ENCODE results near the gene MAGEB3. TPM values are rescaled to one million over a fixed set of nuclear protein-coding genes. Genes with fewer than 3 reads are reported as not detected.

MAGEB3 gene
- polyA plus RNA-seq, 1 donor (not counting 4 experiments of a cell fraction or from before 2014, with no cell fraction given) = not detected

GRCh38 chrX:30262763-30263162 lies 32.3 kb downstream of the MAGEB3 start:
- dilution Hi-C loops (cut with MboI; ENCODE audit: extremely low pct_ligation_motif_present, low sequenced_read_pairs) = no loop called here
- Histone ChIP-seq H3K9me1 (ENCODE audit: control insufficient read depth, extremely low read depth, insufficient read depth, low read length) (no peaks in the 10 kb centered on the region), H3K9ac (ENCODE audit: control insufficient read depth, extremely low read depth, insufficient read depth, low read length) (no peak overlapping the region), H3K36me3 (ENCODE audit: control insufficient read depth in 2 of 2, extremely low read depth in 1 of 2, insufficient read depth in 2 of 2, low read length in 2 of 2) (no peaks in the 10 kb centered on the region), H3K27me3 (ENCODE audit: control insufficient read depth, extremely low read depth, insufficient read depth, low read length) (no peaks in the 10 kb centered on the region), H2AFZ (ENCODE audit: control insufficient read depth, low read length) (no peak overlapping the region), H3K27ac (ENCODE audit: control insufficient read depth, insufficient read depth, low read length) (no peak overlapping the region), H3K4me3 (ENCODE audit: control insufficient read depth in 2 of 3, extremely low read depth in 1 of 3, insufficient read depth in 2 of 3, low read depth in 1 of 3, low read length in 3 of 3) (no peak overlapping the region), H3K4me1 (ENCODE audit: control insufficient read depth, extremely low read depth, insufficient read depth, low read length) (no peaks in the 10 kb centered on the region), H3K79me2 (ENCODE audit: control insufficient read depth, insufficient read depth, low read length) (no peaks in the 10 kb centered on the region), H3K9me3 (ENCODE audit: control insufficient read depth, low read depth, low read length) (no peaks in the 10 kb centered on the region), H4K20me1 (ENCODE audit: control insufficient read depth, extremely low read depth, insufficient read depth, low read length) (no peaks in the 10 kb centered on the region), H3K4me2 (ENCODE audit: control insufficient read depth, extremely low read depth, insufficient read depth, low read depth, low read length) (no peak overlapping the region)
- no peak for FAIRE-seq
- DNase-seq (ENCODE audit: low read depth, low spot score) = no peak
- TF ChIP-seq, protein P1, sequence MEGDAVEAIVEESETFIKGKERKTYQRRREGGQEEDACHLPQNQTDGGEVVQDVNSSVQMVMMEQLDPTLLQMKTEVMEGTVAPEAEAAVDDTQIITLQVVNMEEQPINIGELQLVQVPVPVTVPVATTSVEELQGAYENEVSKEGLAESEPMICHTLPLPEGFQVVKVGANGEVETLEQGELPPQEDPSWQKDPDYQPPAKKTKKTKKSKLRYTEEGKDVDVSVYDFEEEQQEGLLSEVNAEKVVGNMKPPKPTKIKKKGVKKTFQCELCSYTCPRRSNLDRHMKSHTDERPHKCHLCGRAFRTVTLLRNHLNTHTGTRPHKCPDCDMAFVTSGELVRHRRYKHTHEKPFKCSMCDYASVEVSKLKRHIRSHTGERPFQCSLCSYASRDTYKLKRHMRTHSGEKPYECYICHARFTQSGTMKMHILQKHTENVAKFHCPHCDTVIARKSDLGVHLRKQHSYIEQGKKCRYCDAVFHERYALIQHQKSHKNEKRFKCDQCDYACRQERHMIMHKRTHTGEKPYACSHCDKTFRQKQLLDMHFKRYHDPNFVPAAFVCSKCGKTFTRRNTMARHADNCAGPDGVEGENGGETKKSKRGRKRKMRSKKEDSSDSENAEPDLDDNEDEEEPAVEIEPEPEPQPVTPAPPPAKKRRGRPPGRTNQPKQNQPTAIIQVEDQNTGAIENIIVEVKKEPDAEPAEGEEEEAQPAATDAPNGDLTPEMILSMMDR (optimal IDR thresholded peaks at IDR 0.05 in 1 of 3, IDR thresholded peaks at IDR 0.05 in 1 of 3, conservative IDR thresholded peaks at IDR 0.05 in 1 of 3; ENCODE audit: extremely low read depth in 1 of 3, insufficient read depth in 2 of 3, low read length in 3 of 3) = no peak
- TF ChIP-seq EZH2 (IDR thresholded peaks at IDR 0.05; ENCODE audit: low read length) = no peak

DNA sequence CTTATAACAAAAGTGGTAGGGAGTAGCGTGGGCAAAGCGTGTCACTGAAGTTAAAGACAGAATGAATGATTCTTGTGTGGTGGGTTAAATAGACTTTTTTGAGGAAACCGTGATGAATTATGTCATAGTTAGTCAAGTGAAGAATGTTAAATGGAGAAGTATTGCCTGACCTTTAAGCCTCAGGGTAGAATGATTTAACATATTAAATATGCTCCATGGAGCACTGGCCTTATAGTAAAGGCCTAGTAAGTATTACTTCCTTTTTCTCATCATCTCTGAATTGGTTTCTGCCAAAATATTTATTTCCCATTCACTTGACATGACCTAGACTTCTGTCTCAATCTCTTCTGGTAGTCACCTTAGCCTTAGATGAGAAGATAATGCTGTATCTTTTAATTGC lies 40.2 kb downstream of the MAGEB3 start:
- Histone ChIP-seq H3K4me1 (ENCODE audit: control insufficient read depth, extremely low read depth, insufficient read depth, low read length) (no peaks in the 10 kb centered on the region), H3K79me2 (ENCODE audit: control insufficient read depth, insufficient read depth, low read length) (no peaks in the 10 kb centered on the region), H3K27ac (ENCODE audit: control insufficient read depth, insufficient read depth, low read length) (no peak overlapping the region), H3K36me3 (ENCODE audit: control insufficient read depth in 2 of 2, extremely low read depth in 1 of 2, insufficient read depth in 2 of 2, low read length in 2 of 2) (no peaks in the 10 kb centered on the region), H3K4me3 (ENCODE audit: control insufficient read depth in 2 of 3, extremely low read depth in 1 of 3, insufficient read depth in 2 of 3, low read depth in 1 of 3, low read length in 3 of 3) (no peak overlapping the region), H3K27me3 (ENCODE audit: control insufficient read depth, extremely low read depth, insufficient read depth, low read length) (no peaks in the 10 kb centered on the region), H3K9me3 (ENCODE audit: control insufficient read depth, low read depth, low read length) (no peaks in the 10 kb centered on the region), H2AFZ (ENCODE audit: control insufficient read depth, low read length) (no peak overlapping the region), H3K9ac (ENCODE audit: control insufficient read depth, extremely low read depth, insufficient read depth, low read length) (no peak overlapping the region), H3K9me1 (ENCODE audit: control insufficient read depth, extremely low read depth, insufficient read depth, low read length) (no peaks in the 10 kb centered on the region), H3K4me2 (ENCODE audit: control insufficient read depth, extremely low read depth, insufficient read depth, low read depth, low read length) (no peak overlapping the region), H4K20me1 (ENCODE audit: control insufficient read depth, extremely low read depth, insufficient read depth, low read length) (no peaks in the 10 kb centered on the region)
- FAIRE-seq (no peak), DNase-seq (ENCODE audit: low read depth, low spot score) (no peak)
- no peak for TF ChIP-seq EZH2 (IDR thresholded peaks at IDR 0.05; ENCODE audit: low read length)
- TF ChIP-seq, protein P1 (optimal IDR thresholded peaks at IDR 0.05 in 1 of 3, IDR thresholded peaks at IDR 0.05 in 1 of 3, conservative IDR thresholded peaks at IDR 0.05 in 1 of 3; ENCODE audit: extremely low read depth in 1 of 3, insufficient read depth in 2 of 3, low read length in 3 of 3) = no peak
- dilution Hi-C loops (cut with MboI; ENCODE audit: extremely low pct_ligation_motif_present, low sequenced_read_pairs) = no loop called here

Data from keratinocyte (primary cell).